Thyroid gland (tissue), 4 donors: ENCODE data around the gene CRTAP.

ENCODE experiments used
- CTCF ChIP-seq, 6 experiments: fragments of 200-600 bp in 3 of 6; fragments of 450-650 bp in 3 of 6; sonication (generic) in 3 of 6; IDR thresholded peaks; one replicate each; pipeline ENCODE4 v1.5.1; 2016 to 2019; ENCODE audit warnings: antibody characterized with exemption in 6 of 6, mild to moderate bottlenecking in 2 of 6, inconsistent platforms in 1 of 6, moderate library complexity in 1 of 6
- POLR2A ChIP-seq, 2 donors: fragments of 450-650 bp; IDR thresholded peaks; one replicate each; pipeline ENCODE4 v1.6.1; 2017; ENCODE audit warnings: antibody characterized with exemption in 2 of 2, mild to moderate bottlenecking in 2 of 2, moderate library complexity in 1 of 2

GRCh38 chr3:33103480-33103879 is 10.3 kb upstream of the CRTAP start:
- no peak for TF ChIP-seq CTCF (IDR thresholded peaks at IDR 0.05)
- no peak for TF ChIP-seq POLR2A (IDR thresholded peaks at IDR 0.05)
